NCI-H446 (cell line): ENCODE results near the gene PAPPA.
A peak's percentile ranks its signal among the peaks of the same experiment; 100 is the strongest.

Experiments
- DNase-seq, 2 experiments: peaks; one replicate each; lab custom pipeline; 2025; lab: John Stamatoyannopoulos, UW

PAPPA gene

DNA sequence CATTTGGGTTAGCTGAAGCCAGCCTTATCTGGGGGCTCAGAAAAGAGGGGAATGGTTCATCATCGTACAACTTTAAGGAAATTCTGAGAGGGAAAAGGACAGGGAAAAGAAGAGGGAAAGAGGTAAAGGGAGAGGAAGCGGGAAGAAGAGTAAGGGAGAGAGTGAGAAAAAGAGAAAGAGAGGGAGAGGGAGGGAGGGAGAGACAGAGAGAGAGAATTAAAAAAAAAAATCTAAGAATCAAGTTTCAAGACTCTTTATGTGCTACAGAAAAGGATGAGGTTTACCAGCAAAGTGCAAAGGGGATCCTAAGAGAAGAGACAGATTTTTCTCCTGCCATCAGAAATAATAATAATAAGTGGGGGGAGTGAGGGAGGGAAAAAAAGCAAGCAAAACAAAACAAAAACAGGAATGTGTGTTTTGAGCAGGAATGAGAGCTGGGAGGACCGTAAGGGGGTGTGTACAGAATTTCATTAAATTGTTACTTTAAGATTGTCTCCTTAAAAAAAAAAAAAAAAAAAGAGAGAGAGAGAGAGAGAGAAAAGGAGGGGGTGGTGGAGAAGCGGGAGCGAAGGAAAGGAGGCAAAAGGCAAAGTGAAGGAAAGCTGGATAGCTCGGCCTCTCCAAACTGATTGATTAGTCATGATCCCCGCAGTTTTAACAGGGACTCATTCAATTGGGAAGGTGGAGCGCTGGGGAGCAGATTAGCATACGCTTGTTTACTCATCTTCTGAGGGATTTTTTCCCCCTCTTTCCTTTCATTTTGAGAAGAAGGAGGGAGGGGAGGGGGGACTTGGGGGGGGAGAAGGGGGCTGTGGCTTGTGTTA is 438 bp upstream of the PAPPA start:
- DNase-seq, result no peak

DNA sequence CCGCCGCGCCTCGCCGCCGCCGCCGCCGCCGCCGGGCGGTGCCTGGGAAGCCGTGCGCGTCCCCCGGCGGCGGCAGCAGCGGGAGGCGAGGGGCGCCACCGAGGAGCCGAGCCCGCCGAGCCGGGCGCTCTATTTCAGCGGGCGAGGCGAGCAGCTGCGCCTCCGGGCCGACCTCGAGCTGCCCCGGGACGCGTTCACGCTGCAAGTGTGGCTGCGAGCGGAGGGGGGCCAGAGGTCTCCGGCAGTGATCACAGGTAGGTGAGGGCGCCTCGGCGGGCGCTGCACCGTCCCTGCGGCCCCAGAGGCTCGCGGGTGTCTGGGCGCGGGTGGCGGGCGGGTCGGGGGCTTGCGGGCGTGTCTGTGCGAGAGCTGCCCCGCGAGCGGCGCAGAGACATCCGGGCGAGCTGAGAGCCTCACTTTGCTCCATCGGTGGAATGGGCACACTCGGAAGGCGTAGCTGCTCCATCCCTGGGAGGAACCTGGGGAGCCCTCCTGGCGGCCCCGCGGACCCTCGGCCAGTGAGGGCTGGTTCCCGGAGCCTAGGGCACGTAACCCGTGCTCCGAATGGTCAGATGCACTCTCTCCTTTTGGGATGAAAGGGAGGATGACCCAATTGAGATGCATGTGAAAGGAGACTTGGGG is 864 bp downstream of the PAPPA start:
- DNase-seq, result no peak

DNA sequence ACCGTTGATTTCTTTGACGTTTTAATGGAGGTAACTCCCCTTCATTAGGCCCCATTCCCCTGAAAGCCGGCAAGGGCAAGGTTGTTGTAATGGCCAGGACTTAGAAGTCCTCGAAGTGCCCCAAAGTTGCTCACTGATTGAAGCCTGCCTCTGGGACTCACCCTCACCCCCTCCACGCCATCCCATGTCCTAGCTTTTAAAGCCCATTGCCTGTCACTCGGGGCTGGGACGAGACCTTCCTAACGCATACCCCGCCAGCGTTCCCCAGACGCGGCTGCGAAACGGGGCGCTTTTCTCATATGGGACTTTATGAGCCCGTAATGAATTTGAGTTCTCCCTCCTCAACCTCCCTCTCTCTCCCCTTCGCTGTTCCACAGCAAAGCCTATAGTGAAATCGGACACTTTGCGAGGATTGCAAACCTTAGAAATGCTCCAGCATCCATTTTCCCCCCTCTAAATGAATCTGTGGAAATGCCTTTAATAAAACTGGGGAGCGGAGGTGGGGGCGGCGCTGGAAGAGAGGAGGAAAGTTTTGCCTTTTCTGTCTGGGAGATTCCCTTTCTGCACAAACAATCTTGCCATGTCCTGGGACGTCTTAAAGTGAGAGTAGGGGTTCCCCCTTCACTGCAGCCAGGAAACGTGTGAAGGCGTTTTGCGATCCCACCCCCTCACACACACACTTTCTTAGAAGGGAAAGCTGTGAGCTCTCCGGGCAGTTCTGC is 1.5 kb downstream of the PAPPA start:
- DNase-seq, result no peak

DNA sequence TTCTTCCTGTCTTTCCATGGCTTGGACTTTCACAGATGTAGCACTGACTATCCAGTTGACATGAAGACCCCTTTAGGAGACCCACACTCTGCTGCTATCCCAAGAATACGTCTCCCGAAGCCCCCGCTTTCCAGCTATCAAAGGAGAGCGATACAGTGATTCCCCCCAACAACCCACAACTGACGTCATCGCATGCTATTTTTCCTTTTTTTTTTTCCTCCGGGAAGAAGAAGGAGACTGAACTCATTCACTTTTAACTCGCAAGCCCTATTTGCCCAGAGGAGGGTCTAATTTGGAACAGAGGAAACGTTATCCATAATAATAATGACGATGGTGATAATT is 2.1 kb downstream of the PAPPA start:
- no peak for DNase-seq

DNA sequence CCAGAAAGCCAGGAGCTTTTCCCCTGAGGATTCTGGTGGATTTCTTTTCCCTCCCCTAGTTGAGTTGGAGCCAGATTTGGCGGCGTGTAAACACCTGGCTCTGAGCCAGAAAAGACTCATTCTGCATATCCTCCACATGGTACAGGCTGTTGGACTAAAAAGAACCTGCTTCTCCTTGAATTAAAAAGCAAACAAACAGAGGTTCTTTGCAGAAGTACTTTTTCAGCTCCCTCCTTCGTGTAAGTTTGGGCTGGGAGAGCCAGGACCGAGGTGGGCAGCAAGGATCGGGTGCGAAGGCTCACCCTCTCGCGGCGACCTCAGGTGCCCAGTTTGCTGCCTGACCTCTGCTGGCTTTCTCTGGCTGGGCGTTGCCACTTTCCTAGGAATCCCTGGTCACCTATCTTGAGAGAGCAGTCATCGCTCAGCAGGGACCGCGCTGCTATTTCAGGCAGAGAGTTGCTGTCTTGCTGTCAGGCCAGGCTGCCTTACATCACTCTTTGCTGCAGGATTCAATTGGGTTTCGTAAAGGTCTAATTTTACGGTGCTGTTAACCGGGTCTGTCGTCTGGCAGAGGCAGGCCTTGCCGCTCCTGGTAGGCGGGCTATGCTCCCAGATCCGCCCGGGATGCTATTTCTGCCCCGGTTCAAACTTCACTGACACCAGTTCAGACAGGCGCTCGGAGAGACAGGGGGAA is 3.2 kb downstream of the PAPPA start:
- DNase-seq, result peak; percentile 1 to 67

DNA sequence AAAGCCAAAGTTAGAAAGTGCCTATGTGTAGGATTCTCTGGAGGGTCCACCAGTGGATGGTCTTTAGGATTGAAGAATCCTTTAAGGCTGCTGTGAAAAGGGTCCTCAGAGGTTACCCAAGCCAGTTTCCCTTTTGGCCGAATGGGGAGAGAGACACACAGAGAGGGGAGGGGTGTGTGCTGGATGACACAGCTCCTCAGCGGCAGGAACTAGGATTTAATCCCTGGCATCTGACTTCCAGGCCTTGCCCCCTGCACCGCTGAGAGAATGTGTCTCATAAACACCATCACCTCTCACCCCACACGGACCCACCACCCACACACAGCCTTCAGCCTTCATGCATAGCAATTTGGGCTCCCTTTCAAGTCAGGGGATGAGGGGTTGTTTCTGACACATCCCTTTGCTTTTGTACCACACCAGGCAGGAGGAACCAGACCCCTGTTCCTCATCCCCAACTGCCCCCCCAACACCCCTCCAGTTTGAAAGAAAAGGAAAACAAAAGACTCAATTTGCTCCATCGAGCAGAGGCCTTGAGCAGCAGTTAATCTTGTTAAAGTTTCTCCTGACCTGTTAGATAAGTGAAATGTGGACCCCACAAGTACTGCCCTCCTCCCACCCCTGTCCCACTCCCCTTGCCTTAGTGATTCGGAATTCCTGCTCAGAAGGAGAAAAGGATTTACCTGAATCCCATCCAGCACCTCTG is 4.0 kb downstream of the PAPPA start:
- DNase-seq, result no peak

DNA sequence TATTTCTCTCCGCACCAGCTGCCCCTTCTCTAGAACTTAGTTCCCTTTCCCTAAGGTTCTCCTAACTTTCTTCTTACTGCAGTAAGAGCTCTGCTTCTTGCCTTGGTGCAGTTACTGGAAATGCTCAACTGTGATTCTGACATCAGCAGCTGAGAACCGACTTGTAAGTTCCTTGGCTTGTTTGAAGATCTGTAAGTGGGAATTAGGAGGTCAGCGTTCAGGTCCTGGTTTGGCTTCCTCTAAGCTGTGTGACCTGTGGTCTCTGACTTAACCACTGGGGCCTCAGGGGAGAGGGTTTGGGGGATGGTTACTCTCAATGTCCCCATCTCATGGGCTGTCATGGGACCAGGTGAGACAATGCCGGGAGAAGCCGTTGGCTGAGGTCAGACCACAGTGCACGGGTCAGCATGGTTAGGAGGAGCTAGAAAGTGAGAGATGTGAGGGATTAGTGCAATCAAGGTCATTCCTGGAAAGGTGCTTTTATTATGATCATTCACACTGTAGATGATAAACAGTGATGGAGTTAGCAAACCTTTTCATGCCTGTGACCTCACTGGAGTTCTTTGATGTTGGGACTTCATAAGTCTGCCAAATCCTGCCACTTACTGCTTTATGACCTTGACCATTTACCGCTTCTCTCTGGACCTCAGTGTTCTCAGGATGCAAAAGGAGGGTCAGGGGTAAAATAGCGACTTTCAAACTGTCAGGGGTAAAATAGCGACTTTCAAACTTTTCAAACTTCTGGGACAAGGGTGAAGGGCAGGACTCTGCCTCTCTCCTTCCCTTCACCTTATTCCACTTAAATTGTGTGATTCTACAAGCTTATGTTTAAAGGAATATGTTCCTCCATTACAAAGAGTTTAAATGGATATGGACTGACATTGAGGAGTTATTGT is 7.3 kb downstream of the PAPPA start:
- DNase-seq, result no peak

DNA sequence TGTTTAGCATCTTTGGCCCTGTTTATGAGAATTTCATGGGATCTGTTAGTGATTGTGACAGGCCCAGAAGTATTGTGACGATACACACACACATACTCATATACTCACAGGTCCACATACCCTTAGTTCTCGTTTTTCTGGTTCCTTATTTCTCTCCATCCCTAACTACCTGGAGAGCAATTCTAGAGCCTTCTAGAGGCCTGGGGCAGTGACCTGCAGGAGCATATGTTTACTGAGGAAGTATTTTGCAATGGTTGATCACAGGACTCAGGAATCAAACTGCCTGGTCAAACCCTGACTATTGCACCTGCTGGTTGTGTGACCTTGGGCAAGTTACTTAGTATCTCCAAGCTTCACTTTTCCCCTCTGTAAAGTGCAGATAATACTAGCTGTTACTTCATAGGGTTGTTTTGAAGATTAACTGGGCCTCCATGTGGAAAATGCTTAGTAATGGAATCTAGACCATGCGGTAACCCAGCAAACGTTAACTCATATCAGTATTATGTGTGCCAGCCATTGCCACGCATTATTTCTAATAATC is 8.7 kb downstream of the PAPPA start:
- DNase-seq, result no peak

DNA sequence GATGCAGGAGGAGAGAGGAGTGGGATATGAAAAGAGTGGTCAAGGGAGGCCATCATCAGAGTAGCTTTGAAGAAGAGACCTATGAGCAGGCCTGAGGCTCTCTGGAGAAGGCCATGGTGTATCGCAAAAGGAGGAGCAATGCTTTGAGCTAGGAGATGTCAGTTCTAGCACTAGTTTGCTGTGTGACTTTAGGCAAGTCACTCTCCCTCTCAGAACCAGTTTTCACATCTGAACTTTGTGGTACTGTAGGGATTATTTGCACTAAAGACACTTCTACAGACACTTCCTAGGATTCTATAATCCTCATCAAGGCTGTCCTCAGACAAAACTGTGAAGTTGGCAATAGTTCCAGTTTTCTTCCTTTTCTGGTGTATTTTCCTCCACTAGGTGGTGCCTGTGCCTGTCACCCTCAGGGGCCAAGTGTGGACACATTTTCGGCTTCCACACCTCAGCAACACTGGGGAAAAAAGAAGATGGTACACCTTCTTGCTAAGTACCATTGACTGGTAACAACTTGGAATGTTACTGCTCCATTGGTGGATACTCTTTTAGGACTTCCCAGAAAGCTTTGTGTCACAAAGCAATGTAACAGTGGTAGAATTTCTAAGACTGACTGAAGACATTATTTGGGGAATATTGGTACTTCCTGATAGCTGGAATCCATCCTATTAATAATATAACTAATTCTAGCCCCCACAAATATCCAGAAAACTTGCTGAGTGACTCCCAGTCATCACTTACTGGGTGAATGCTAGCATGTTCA is 9.9 kb downstream of the PAPPA start:
- peak in 1 of 2 experiments; percentile 1 for DNase-seq

DNA sequence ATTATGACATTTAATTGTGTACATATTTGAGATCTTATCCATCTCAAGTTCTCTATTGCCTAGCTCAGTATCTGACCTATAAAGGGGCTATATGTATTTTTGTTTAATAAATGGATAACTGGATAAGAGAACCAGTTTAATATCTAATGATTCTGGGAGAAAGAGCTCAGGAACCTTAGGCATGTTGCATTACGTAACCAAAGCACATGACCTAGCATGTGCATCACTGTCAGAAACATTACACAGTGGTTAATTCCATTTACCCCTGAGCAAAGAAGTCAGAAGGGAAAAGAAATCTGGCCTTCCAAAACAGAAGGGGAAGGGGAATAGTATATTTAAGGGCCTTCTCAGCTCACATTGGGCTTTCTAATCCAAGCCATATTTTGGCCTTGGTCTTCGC is 12.3 kb downstream of the PAPPA start:
- no peak for DNase-seq

DNA sequence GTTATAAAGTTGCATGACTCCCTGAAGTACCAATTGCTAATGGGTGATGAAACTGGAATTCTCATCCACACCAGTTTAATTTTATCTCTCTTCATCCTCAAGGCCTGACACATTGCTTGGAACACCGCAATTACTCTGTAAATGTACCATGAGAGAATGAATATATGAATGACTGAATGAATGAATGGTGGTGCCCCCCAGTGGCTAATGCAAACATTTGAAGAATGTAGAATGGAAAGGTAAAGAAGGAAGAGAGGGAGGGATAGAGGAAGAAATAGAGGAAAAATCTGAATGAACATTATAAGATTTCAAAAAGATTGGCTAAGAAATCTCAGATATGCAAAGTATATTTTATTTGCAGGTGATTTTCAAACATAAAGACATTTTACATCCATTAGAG is 13.1 kb downstream of the PAPPA start:
- no peak for DNase-seq

DNA sequence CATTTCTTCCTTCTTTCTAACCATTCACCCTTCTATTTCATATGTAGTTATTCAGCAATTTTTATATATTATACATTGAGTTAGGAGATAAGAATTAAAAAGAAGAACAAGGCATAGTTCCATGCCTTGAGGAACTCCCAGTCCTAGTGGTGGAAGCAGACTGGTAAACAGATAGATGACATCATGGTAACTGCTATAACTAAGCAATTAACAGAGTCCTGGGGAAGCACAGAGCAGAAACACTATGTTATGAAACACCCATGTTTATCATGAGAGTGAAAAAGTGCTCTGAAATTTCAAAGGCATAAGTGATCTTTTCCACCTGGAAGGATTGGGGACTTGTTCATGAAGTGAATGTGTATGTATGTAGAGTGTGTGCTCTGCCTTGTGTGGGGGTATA is 14.6 kb downstream of the PAPPA start:
- DNase-seq, result no peak

DNA sequence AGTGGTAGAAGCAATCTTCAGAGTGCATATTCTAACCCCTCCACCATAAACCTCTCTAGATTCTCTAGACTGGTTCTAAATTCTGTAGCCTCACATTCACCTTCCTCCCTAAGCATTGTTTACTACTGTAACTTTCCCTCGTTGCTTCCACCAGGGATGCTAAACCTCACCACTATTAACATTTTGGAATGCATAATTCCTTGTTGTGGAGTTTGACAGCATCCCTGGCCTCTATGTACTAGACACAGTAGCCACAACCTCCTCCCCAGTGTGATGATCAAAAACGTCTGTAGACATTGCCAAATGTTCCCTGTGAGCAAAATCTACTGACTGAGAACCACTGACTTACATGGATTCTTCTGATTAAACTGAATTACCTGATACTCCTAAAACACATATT is 18.6 kb downstream of the PAPPA start:
- no peak for DNase-seq

DNA sequence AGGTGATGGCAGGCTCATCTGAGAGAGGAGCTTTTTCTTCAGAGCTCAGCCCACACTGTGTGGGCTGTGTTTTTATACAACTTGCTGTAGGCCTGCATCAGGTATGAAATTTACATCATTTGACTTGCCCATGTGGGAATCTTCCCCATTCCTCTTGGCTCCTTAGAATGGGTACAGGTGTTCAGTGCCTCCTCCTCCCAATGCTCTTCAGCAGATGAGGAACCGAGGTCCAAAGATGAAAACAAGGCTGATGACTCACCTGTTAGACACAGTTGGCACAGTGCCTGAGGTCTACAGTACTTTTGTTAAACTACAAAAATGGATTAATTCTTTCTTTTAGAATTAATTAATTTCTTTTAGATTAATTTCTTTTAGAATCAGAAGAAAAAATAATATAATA is 20.8 kb downstream of the PAPPA start:
- no peak for DNase-seq

DNA sequence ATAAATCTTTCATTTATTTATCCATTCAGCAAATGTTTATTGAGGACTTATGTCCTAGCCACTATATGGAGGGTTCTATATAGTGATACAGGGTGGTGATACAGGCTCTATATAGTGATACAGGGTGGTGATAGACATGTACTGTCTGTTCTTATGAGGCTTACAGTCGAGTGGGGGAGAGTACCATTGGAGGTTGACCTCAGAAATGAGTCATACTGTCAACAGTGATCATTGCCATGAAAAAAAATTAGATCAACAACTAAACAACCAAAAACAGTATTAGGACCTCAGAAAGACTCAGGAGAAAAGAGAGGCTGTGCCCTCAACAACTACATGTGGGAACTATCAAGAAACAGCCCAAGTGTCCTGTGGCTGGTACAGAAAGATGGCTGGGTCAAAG is 22.0 kb downstream of the PAPPA start:
- no peak for DNase-seq

DNA sequence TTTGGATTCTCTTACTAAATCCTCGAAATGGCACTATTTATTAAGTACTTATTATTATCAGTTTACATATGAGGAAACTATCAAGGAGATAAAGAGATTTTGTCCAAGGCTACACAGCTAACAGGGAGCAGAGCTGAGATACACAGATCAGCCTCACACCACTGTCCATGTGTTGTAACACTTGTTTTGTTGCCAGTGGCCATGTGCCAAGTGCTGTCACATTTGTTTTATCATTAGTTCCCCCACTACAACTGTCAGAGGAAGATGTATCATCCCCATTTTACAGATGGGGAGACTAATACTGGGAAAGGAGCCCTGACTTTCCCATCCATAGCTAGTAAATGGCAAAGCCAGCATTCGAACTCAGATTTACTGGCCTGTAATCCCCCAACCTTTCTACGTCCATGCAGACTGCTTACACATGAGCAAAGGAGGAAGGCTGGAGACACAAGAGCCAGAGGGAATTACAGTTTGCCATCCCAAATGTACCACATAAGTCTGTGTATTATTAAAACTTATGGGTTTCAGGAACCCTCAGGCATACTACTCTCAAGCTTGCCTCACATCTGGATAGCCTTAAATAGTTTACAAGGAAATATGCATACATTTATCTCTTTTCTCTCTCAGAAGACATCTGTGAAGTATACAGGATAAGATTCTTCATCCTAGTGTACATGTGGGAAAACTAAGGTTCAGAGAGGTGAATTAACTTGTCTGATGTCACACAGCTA is 25.1 kb downstream of the PAPPA start:
- no peak for DNase-seq

DNA sequence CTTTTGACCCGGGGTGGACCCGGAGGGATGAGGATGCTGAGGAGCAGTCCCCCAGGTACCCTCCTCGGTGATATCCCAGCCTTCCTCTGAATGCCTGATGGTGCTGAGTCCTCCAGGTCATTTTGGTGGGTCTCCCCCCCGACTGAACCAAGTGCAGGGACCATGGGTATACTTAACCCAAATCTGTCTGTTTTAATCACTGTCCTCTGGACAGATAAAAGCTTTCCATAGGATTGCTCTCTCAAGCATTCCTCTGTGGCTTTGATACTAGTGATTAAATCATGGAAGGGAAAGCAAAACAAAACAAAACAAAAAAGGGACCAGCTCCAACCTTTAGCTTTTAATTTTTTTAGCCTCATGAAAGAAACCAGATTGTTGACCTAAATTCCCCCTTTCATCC is 26.0 kb downstream of the PAPPA start:
- no peak for DNase-seq

DNA sequence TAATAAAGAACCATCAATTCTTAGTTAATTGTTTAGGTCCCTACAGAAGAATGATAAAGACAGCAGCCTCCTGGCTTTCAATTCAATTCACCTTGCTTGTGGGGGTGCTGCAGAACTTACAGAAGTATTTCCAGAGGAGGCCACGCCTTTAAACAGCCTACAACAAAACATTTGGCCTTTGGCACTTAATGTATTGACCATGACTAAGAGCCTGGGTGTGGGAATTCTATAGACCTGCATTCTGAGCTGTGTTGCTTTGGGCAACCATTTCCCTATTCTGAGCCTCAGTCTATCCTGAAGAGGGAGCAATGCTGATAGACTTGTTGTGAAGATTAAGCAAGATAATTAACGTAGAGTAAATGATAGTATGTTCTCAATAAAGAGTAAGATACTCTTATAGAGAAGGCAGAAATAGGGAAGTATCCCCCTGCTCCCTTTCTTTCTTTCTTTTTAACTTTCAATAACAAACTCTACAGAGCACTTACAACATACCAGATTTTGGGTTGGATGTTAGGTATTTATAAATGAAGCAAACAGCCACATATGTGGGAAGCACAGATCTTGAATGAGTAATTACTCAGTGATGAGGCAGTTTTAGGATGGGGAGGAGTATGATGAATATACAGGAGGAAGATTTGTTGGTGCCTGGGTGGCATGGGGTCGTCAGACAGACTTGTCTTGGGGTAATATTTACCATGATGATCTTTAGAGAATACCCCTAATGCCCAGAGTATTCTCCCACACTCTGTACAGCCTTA is 28.4 kb downstream of the PAPPA start:
- DNase-seq, result no peak
